Neural crest cell (in vitro differentiated cells): Measurements from ENCODE around the gene ZNF208. TPM values are rescaled to one million over a fixed set of nuclear protein-coding genes. Genes with fewer than 3 reads are reported as not detected.
"Not testable (repeated sequence)": the region's sequence is repeated elsewhere in the genome, so short reads cannot be mapped to it uniquely, and the experiment has no call there.

Source experiments
- DNase-seq: peaks from one replicate; pipeline ENCODE4 v3.0.0; 2021; ENCODE audit warnings: low read depth, mixed read lengths, low spot score
- H3K27ac Mint-ChIP-seq: one replicate; pipeline ENCODE4 v1.8.0; 2021; ENCODE audit warnings: mild to moderate bottlenecking, mixed read lengths; ENCODE audit not compliant: unreplicated experiment
- H3K27me3 Mint-ChIP-seq: 2 replicates; pipeline ENCODE4 v1.8.0; 2021; ENCODE audit warnings: low read depth, mild to moderate bottlenecking, mixed read lengths
- H3K36me3 Mint-ChIP-seq: 2 replicates; pipeline ENCODE4 v1.8.0; 2021; ENCODE audit warnings: low read depth, mild to moderate bottlenecking, mixed read lengths
- H3K4me1 Mint-ChIP-seq: 2 replicates; pipeline ENCODE4 v1.8.0; 2021; ENCODE audit warnings: mixed read lengths
- H3K4me3 Mint-ChIP-seq: one replicate; pipeline ENCODE4 v1.8.0; 2021; ENCODE audit warnings: mild to moderate bottlenecking, mixed read lengths
- H3K9me3 Mint-ChIP-seq: 2 replicates; pipeline ENCODE4 v1.8.0; 2021; ENCODE audit warnings: mixed read lengths
- CTCF ChIP-seq: fragments of 200-600 bp; sonication (generic); conservative IDR thresholded peaks from 2 replicates; pipeline ENCODE4 v1.5.0; 2021; ENCODE audit warnings: antibody characterized with exemption, mild to moderate bottlenecking
- total RNA-seq: library from RNA; stranded (reverse); gene quantifications from 2 replicates; pipeline ENCODE4 v1.2.1, GENCODE V29; 2021

The ZNF208 gene
- total RNA-seq, 1 donor from 2014 or later, result not detected

GRCh38 chr19:21907516-21907915, 103.2 kb downstream of the ZNF208 start:
- H3K36me3 Mint-ChIP-seq, result peaks cover 10% of the 10 kb centered on the region
- no peaks in the 10 kb centered on the region for H3K27me3 Mint-ChIP-seq
- TF ChIP-seq CTCF, result no peak
- peaks cover 44% of the 10 kb centered on the region for H3K9me3 Mint-ChIP-seq
- no peak for DNase-seq
- H3K4me1 Mint-ChIP-seq, result no peaks in the 10 kb centered on the region
- no peak overlapping the region for H3K4me3 Mint-ChIP-seq
- H3K27ac Mint-ChIP-seq, result no peak overlapping the region

GRCh38 chr19:21902571-21902970, 108.2 kb downstream of the ZNF208 start:
- Mint-ChIP-seq H3K27ac (no peak overlapping the region), H3K27me3 (no peaks in the 10 kb centered on the region), H3K36me3 (peaks cover 7% of the 10 kb centered on the region), H3K4me3 (no peak overlapping the region), H3K4me1 (no peaks in the 10 kb centered on the region), H3K9me3 (peaks cover 21% of the 10 kb centered on the region)
- TF ChIP-seq CTCF, result no peak
- no peak for DNase-seq

GRCh38 chr19:21901861-21902260, 108.9 kb downstream of the ZNF208 start:
- no peak overlapping the region for H3K27ac Mint-ChIP-seq
- H3K27me3 Mint-ChIP-seq, result no peaks in the 10 kb centered on the region
- DNase-seq, result no peak
- H3K36me3 Mint-ChIP-seq, result peaks cover 11% of the 10 kb centered on the region
- no peak overlapping the region for H3K4me3 Mint-ChIP-seq
- no peaks in the 10 kb centered on the region for H3K4me1 Mint-ChIP-seq
- no peak for TF ChIP-seq CTCF
- H3K9me3 Mint-ChIP-seq, result peaks cover 27% of the 10 kb centered on the region

- Mint-ChIP-seq H3K4me3 (no peak overlapping the region), H3K27me3 (no peaks in the 10 kb centered on the region), H3K36me3 (peaks cover 13% of the 10 kb centered on the region), H3K27ac (no peak overlapping the region), H3K4me1 (no peaks in the 10 kb centered on the region), H3K9me3 (peaks cover 24% of the 10 kb centered on the region)
- no peak for TF ChIP-seq CTCF
- DNase-seq, result no peak
Measured at GRCh38 chr19:21900401-21900800, 110.3 kb downstream of the ZNF208 start.

GRCh38 chr19:21891086-21891485, 119.7 kb downstream of the ZNF208 start:
- Mint-ChIP-seq H3K27ac (no peak overlapping the region), H3K9me3 (peaks cover 30% of the 10 kb centered on the region), H3K4me3 (no peak overlapping the region), H3K27me3 (no peaks in the 10 kb centered on the region), H3K4me1 (no peaks in the 10 kb centered on the region), H3K36me3 (peaks cover 5% of the 10 kb centered on the region)
- DNase-seq, result no peak
- TF ChIP-seq CTCF, result no peak

GRCh38 chr19:21890017-21890416, 120.7 kb downstream of the ZNF208 start:
- DNase-seq, H3K27ac Mint-ChIP-seq, H3K36me3 Mint-ChIP-seq, H3K4me3 Mint-ChIP-seq, H3K27me3 Mint-ChIP-seq, H3K4me1 Mint-ChIP-seq: not testable (repeated sequence)
- H3K9me3 Mint-ChIP-seq, result peaks cover 25% of the 10 kb centered on the region
- TF ChIP-seq CTCF, result peak; percentile 51

GRCh38 chr19:21885516-21885915, 125.2 kb downstream of the ZNF208 start:
- H3K27ac Mint-ChIP-seq, DNase-seq, H3K4me1 Mint-ChIP-seq, H3K4me3 Mint-ChIP-seq, H3K36me3 Mint-ChIP-seq, H3K27me3 Mint-ChIP-seq: not testable (repeated sequence)
- peaks cover 19% of the 10 kb centered on the region for H3K9me3 Mint-ChIP-seq

- not testable (repeated sequence) for H3K4me3 Mint-ChIP-seq, H3K36me3 Mint-ChIP-seq, H3K27ac Mint-ChIP-seq, DNase-seq, H3K27me3 Mint-ChIP-seq, H3K4me1 Mint-ChIP-seq
- peaks cover 20% of the 10 kb centered on the region for H3K9me3 Mint-ChIP-seq
Measured at GRCh38 chr19:21884786-21885185, 126.0 kb downstream of the ZNF208 start.
